Progenitor cell of endocrine pancreas (in vitro differentiated cells): ENCODE results near the gene HUWE1. TPM values are rescaled to one million over a fixed set of nuclear protein-coding genes. Genes with fewer than 3 reads are reported as not detected.

Experiments used
- DNase-seq: peaks from one replicate; pipeline ENCODE4 v3.0.0; 2021; ENCODE audit warnings: low spot score; ENCODE audit not compliant: unreplicated experiment
- H3K27ac Mint-ChIP-seq: 2 replicates; pipeline ENCODE4 v1.8.0; 2021; ENCODE audit warnings: mild to moderate bottlenecking, moderate library complexity, mixed read lengths
- H3K27me3 Mint-ChIP-seq: 2 replicates; pipeline ENCODE4 v1.8.0; 2021; ENCODE audit warnings: mixed read lengths
- H3K36me3 Mint-ChIP-seq: 2 replicates; pipeline ENCODE4 v1.8.0; 2022; ENCODE audit warnings: mixed read lengths; ENCODE audit not compliant: insufficient read depth
- H3K4me1 Mint-ChIP-seq: 2 replicates; pipeline ENCODE4 v1.8.0; 2021; ENCODE audit warnings: low read depth, mixed read lengths
- H3K4me3 Mint-ChIP-seq: 2 replicates; pipeline ENCODE4 v1.8.0; 2021; ENCODE audit warnings: low read depth, mild to moderate bottlenecking, moderate library complexity, mixed read lengths
- H3K9me3 Mint-ChIP-seq: 2 replicates; pipeline ENCODE4 v1.8.0; 2021; ENCODE audit warnings: low read depth, mixed read lengths
- total RNA-seq: library from RNA; stranded (reverse); gene quantifications from 2 replicates; pipeline ENCODE4 v1.2.1, GENCODE V29; 2021
- TF ChIP-seq, protein P1 (sequence below): fragments of 200-600 bp; sonication (generic); IDR thresholded peaks from one replicate; pipeline ENCODE4 v1.5.0; 2021; ENCODE audit warnings: antibody characterized with exemption, mild to moderate bottlenecking; ENCODE audit not compliant: unreplicated experiment

HUWE1 gene
- total RNA-seq, 1 donor from 2014 or later: 298 TPM

GRCh38 chrX:53561912-53562311 lies 124.6 kb downstream of the HUWE1 start:
- H3K4me3 Mint-ChIP-seq: no peak overlapping the region
- peaks cover 16% of the 10 kb centered on the region for H3K9me3 Mint-ChIP-seq
- H3K4me1 Mint-ChIP-seq: no peaks in the 10 kb centered on the region
- TF ChIP-seq, protein P1, sequence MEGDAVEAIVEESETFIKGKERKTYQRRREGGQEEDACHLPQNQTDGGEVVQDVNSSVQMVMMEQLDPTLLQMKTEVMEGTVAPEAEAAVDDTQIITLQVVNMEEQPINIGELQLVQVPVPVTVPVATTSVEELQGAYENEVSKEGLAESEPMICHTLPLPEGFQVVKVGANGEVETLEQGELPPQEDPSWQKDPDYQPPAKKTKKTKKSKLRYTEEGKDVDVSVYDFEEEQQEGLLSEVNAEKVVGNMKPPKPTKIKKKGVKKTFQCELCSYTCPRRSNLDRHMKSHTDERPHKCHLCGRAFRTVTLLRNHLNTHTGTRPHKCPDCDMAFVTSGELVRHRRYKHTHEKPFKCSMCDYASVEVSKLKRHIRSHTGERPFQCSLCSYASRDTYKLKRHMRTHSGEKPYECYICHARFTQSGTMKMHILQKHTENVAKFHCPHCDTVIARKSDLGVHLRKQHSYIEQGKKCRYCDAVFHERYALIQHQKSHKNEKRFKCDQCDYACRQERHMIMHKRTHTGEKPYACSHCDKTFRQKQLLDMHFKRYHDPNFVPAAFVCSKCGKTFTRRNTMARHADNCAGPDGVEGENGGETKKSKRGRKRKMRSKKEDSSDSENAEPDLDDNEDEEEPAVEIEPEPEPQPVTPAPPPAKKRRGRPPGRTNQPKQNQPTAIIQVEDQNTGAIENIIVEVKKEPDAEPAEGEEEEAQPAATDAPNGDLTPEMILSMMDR: no peak
- H3K27ac Mint-ChIP-seq: no peak overlapping the region
- H3K27me3 Mint-ChIP-seq: no peaks in the 10 kb centered on the region
- H3K36me3 Mint-ChIP-seq: peaks cover 27% of the 10 kb centered on the region
- DNase-seq: no peak

GRCh38 chrX:53558646-53559045 lies 127.9 kb downstream of the HUWE1 start:
- Mint-ChIP-seq H3K27ac (peak overlapping the region; percentile 3), H3K9me3 (peaks cover 21% of the 10 kb centered on the region), H3K4me1 (no peaks in the 10 kb centered on the region), H3K36me3 (peaks cover 22% of the 10 kb centered on the region), H3K4me3 (no peak overlapping the region), H3K27me3 (no peaks in the 10 kb centered on the region)
- TF ChIP-seq, protein P1: no peak
- DNase-seq: no peak

GRCh38 chrX:53556868-53557267 lies 129.7 kb downstream of the HUWE1 start:
- no peak for DNase-seq
- no peaks in the 10 kb centered on the region for H3K27me3 Mint-ChIP-seq
- peaks cover 18% of the 10 kb centered on the region for H3K9me3 Mint-ChIP-seq
- no peak overlapping the region for H3K4me3 Mint-ChIP-seq
- TF ChIP-seq, protein P1: no peak
- H3K27ac Mint-ChIP-seq: no peak overlapping the region
- no peaks in the 10 kb centered on the region for H3K4me1 Mint-ChIP-seq
- H3K36me3 Mint-ChIP-seq: peaks cover 15% of the 10 kb centered on the region

DNA sequence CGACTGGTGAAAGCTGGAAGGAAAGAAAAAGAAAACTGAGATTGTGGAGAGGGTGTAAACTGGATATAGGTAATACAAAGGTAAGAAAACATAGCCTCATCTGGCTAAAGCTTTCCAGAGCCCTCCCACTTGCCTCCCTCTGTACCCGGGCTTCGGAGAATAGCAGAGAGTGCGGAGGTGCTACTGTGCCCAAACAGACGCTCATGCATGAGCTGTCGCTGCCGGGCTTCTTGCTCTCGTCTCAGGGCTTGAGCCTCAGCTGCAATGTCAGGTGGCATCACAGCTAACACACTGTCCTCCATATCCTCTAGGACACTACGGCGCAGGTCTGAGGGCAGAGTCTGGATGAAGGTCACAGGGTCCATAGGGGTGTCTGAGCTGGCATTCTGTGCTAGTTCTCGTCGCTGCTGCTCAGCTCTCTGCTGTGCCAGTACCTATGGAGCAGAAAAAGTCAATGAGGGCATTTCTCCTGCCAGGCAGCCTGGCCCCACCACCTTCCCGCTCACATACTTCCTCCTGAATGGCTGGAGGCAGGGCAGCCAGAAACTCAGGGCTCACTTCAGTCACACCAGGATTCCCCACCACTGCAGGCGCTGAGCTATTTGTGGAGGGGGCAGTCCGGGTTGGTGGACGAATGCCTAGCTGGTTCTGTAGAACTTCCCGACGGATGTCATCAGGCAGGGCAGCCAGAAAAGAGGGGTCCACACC lies 135.6 kb downstream of the HUWE1 start:
- Mint-ChIP-seq H3K4me3 (no peak overlapping the region), H3K4me1 (no peaks in the 10 kb centered on the region), H3K9me3 (peaks cover under 1% of the 10 kb centered on the region), H3K27ac (peak overlapping the region; percentile 59), H3K27me3 (no peaks in the 10 kb centered on the region), H3K36me3 (peaks cover 15% of the 10 kb centered on the region)
- TF ChIP-seq, protein P1: no peak
- no peak for DNase-seq

DNA sequence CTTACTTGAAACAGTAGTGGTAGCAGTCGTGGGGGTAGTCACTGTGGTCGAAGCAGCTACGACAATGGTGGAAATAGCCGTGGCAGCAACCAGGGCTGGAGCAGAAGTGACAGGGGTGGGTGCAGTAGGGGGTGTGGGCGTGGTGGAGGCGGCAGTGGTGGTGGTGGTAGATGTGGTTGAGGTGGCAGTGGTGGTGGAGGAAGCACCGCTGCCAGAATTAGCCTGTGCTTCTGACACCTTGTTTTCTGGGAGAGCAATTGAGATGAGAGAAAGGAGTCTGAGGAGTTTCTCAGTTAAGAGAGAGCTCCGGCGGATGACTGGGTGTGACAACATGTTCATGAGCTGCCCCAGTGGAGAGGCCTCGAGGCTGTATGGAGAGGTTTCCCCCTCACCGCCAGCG lies 138.9 kb downstream of the HUWE1 start:
- Mint-ChIP-seq H3K27me3 (no peaks in the 10 kb centered on the region), H3K27ac (peak overlapping the region; percentile 78), H3K4me3 (no peak overlapping the region), H3K36me3 (peaks cover 9% of the 10 kb centered on the region), H3K9me3 (no peaks in the 10 kb centered on the region), H3K4me1 (no peaks in the 10 kb centered on the region)
- no peak for DNase-seq
- TF ChIP-seq, protein P1: no peak
